WERI-Rb-1 (cell line): ENCODE measurements around the gene MYO18B.

Experiments used
- DNase-seq: peaks from one replicate; pipeline ENCODE4 v3.0.0-alpha.2; 2020
- H3K27ac ChIP-seq: fragments of 250-450 bp; sonication (Bioruptor Pico); 2 replicates; pipeline ENCODE4 v1.5.1; 2020; ENCODE audit warnings: mild to moderate bottlenecking, moderate library complexity
- H3K27me3 ChIP-seq: fragments of 250-450 bp; sonication (Bioruptor Pico); 2 replicates; pipeline ENCODE4 v1.5.1; 2021; ENCODE audit warnings: mild to moderate bottlenecking, low read depth, moderate library complexity; ENCODE audit not compliant: insufficient read depth, severe bottlenecking
- H3K36me3 ChIP-seq: fragments of 250-450 bp; sonication (Bioruptor Pico); 2 replicates; pipeline ENCODE4 v1.5.1; 2020; ENCODE audit warnings: mild to moderate bottlenecking, moderate library complexity
- H3K4me3 ChIP-seq: 2 replicates; pipeline ENCODE4 v1.5.1; 2011; ENCODE audit warnings: low read depth, mild to moderate bottlenecking, control low read depth, low read length
- H3K9me3 ChIP-seq: fragments of 250-450 bp; sonication (Bioruptor Pico); 2 replicates; pipeline ENCODE4 v1.5.1; 2021; ENCODE audit warnings: mild to moderate bottlenecking, moderate library complexity; ENCODE audit not compliant: severe bottlenecking
- CTCF ChIP-seq: IDR thresholded peaks from 2 replicates; pipeline ENCODE4 v1.5.1; 2011; ENCODE audit warnings: low read depth, mild to moderate bottlenecking, control low read depth, inconsistent platforms, low read length

Gene MYO18B

DNA sequence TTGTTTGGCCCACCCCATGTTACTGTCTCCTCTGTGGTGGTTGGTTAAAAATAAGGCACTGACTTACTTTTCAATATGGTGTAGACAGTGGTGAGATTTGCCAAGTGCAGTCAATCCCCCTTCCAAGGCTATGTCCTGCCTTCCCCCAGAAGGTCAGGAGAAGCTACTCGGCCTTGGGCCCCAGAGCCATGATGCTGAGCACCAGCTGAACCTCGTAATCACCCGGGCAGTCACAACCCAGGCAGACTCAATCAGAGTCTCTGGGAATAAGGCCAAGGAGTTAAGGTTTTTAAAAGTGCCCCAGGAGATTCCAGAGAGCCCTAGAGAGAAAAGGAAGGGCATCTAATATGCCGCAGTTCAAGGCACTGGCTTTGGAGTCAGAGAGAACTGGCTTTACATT, 23.8 kb downstream of the MYO18B start:
- no peak for DNase-seq
- no peaks in the 10 kb centered on the region for H3K36me3 ChIP-seq
- no peak overlapping the region for H3K4me3 ChIP-seq
- no peaks in the 10 kb centered on the region for H3K27me3 ChIP-seq
- H3K9me3 ChIP-seq: peaks cover 12% of the 10 kb centered on the region
- H3K27ac ChIP-seq: no peak overlapping the region
- no peak for TF ChIP-seq CTCF

DNA sequence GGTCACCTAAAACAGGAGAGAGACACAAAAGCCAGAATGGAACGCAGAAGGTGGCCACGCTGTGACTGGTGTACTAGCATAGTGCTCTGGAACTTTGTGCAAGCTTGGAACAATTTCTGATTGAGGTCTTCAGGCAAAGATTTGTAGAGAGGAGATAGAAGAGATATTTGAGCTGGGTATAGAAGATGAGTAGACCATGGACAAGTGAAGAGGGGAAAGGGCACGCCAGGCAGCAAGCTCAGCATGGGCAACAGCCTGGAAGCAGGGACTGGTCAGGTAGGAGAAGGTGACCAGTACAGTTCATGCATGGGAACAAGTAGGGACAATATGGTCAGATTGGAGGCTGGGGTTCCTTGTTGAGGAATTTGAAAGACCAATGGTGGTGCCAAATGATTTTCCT, 24.4 kb downstream of the MYO18B start:
- H3K9me3 ChIP-seq: peaks cover 12% of the 10 kb centered on the region
- DNase-seq: no peak
- H3K36me3 ChIP-seq: no peaks in the 10 kb centered on the region
- H3K4me3 ChIP-seq: no peak overlapping the region
- no peak overlapping the region for H3K27ac ChIP-seq
- TF ChIP-seq CTCF: no peak
- H3K27me3 ChIP-seq: no peaks in the 10 kb centered on the region

DNA sequence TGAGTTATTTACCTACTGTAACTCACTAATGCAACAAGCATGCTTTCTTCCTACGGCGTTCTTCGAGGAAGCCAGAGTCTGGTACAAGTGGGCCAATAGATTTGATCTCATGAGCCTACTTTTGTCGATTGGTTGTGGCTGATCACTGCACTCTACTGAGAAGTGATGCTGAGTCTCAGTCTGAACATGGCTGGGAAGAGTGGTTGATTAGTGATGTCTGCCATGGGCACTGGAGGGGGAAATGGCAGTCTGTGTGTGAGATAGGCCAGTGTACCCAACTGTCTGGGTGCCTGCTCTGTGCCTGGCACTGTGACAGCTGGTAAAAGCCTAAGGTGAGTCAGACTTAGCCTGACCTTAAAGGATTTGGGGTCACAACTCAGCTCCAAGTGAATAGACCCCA, 28.3 kb downstream of the MYO18B start:
- H3K27me3 ChIP-seq: no peaks in the 10 kb centered on the region
- peaks cover 12% of the 10 kb centered on the region for H3K9me3 ChIP-seq
- H3K27ac ChIP-seq: no peak overlapping the region
- TF ChIP-seq CTCF: no peak
- no peak overlapping the region for H3K4me3 ChIP-seq
- H3K36me3 ChIP-seq: no peaks in the 10 kb centered on the region
- no peak for DNase-seq

GRCh38 chr22:25772288-25772687, 30.3 kb downstream of the MYO18B start:
- no peak for TF ChIP-seq CTCF

DNA sequence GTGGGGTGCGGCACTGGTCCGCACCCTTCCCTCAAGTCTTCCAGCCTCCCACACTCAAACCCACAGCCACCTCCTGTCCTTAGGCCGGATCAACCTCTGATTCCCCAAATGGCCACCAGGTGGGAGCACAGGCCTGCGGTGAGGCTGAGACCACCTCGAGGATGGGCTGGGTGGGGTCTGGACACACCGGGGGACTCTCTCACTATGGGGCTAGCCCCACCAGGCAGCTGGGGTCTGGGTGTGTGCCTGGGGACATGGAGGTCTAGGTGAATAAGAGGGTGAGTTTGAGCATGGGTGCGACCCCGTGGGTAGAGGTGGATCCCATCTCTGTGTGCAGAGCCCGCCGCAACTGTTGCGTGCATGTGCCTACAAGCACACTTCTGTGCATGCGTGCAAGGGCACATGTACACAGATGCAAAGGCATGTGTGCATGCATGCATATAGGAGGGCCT, 32.6 kb downstream of the MYO18B start:
- no peaks in the 10 kb centered on the region for H3K27me3 ChIP-seq
- peak; percentile 65 for DNase-seq
- H3K9me3 ChIP-seq: no peaks in the 10 kb centered on the region
- peak; percentile 87 for TF ChIP-seq CTCF
- H3K4me3 ChIP-seq: no peak overlapping the region
- H3K36me3 ChIP-seq: no peaks in the 10 kb centered on the region
- no peak overlapping the region for H3K27ac ChIP-seq

More at GRCh38 chr22:25772288-25772687, 30.3 kb downstream of the MYO18B start:
- Histone ChIP-seq H3K27me3 (no peaks in the 10 kb centered on the region), H3K9me3 (no peaks in the 10 kb centered on the region), H3K4me3 (no peak overlapping the region), H3K27ac (no peak overlapping the region), H3K36me3 (no peaks in the 10 kb centered on the region)
- no peak for DNase-seq

DNA sequence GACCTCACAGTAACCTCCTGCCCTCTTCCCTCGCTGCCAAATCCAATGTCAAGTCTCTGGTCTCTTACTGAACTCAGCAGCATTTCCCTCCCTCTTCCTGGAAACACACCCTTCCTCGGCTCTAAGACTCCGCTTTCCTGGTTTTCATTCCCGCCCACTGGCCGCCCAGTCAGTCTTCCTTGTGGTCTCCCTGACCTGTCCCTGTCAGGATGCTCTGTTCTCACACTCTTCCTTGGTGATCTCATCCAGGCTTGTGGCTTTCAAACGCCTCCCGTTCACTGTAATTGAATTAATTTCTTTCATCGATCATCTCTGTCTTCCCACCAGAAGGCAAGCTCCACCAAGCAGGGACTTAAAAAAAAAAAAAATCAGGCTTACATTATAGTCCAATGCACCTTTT, 33.5 kb downstream of the MYO18B start:
- H3K4me3 ChIP-seq: no peak overlapping the region
- H3K9me3 ChIP-seq: no peaks in the 10 kb centered on the region
- DNase-seq: peak; percentile 64
- no peaks in the 10 kb centered on the region for H3K36me3 ChIP-seq
- no peak for TF ChIP-seq CTCF
- no peaks in the 10 kb centered on the region for H3K27me3 ChIP-seq
- H3K27ac ChIP-seq: no peak overlapping the region
